Esophagus muscularis mucosa (tissue), 4 donors: ENCODE results near the gene MRGPRF. TPM values are rescaled to one million over a fixed set of nuclear protein-coding genes. Genes with fewer than 3 reads are reported as not detected.

Experiments
- DNase-seq: peaks from one replicate; pipeline ENCODE4 v3.0.0-alpha.2; 2017; ENCODE audit errors: extremely low spot score
- H3K27ac ChIP-seq, 4 donors: fragments of 200-600 bp; sonication (generic); replicated peaks in 1 of 4; 1 replicate in 3 of 4; 2 replicates in 1 of 4; pipeline ENCODE4 v1.5.1; 2016 to 2019; ENCODE audit warnings: mild to moderate bottlenecking in 1 of 4
- H3K27me3 ChIP-seq, 4 donors: fragments of 200-600 bp; sonication (generic); one replicate each; pipeline versions ENCODE4 v1.5.1 to v1.6.0; 2016 to 2019
- H3K36me3 ChIP-seq, 4 donors: fragments of 200-600 bp; sonication (generic); one replicate each; pipeline ENCODE4 v1.5.1; 2016 to 2019
- H3K4me1 ChIP-seq, 4 donors: fragments of 200-600 bp; sonication (generic); one replicate each; pipeline ENCODE4 v1.5.1; 2016 to 2019
- H3K4me3 ChIP-seq, 4 donors: fragments of 200-600 bp; sonication (generic); 1 replicate in 2 of 4; 2 replicates in 2 of 4; pipeline ENCODE4 v1.5.1; 2016 to 2019; ENCODE audit warnings: mild to moderate bottlenecking in 4 of 4, moderate library complexity in 1 of 4
- H3K9me3 ChIP-seq, 4 donors: fragments of 200-600 bp; sonication (generic); 1 replicate in 3 of 4; 2 replicates in 1 of 4; pipeline ENCODE4 v1.5.1; 2016 to 2019
- EP300 ChIP-seq: sonication (generic); formaldehyde crosslinking; IDR thresholded peaks from one replicate; pipeline ENCODE4 v1.6.1; 2017; ENCODE audit warnings: antibody characterized with exemption
- POLR2A ChIP-seq: fragments of 450-650 bp; IDR thresholded peaks from one replicate; pipeline ENCODE4 v1.6.1; 2017; ENCODE audit warnings: antibody characterized with exemption, moderate library complexity, mild to moderate bottlenecking, low read depth
- POLR2AphosphoS5 ChIP-seq, 2 donors: sonication (generic); formaldehyde crosslinking; IDR thresholded peaks; one replicate each; pipeline ENCODE4 v1.6.1; 2017; ENCODE audit warnings: antibody characterized with exemption in 2 of 2
- WGBS: methylation state at CpG from one replicate; pipeline ENCODE4 v1.1.5; 2018; 5-methylcytosine and 5-hydroxymethylcytosine counted together
- intact Hi-C: fragments of 100-400 bp; cut with DNase I; formaldehyde crosslinking; loops from one replicate; pipeline ENCODE4 v1.15.1; 2023
- total RNA-seq, 4 donors: library from RNA; depleted of rRNA; stranded (reverse); fragments of >200 nt; gene quantifications; one replicate each; pipeline versions ENCODE4 v1.1.0 to v1.2.1, GENCODE V29; 2016
- TF ChIP-seq, protein P1 (sequence below), 3 experiments: fragments of 200-600 bp in 2 of 3; fragments of 450-650 bp in 1 of 3; sonication (generic) in 2 of 3; IDR thresholded peaks; one replicate each; pipeline ENCODE4 v1.5.1; 2017 to 2019; ENCODE audit warnings: antibody characterized with exemption in 3 of 3, mild to moderate bottlenecking in 2 of 3, moderate library complexity in 1 of 3

MRGPRF gene
- total RNA-seq, 4 donors from 2014 or later = 77.9 to 206 (median 126) TPM

DNA sequence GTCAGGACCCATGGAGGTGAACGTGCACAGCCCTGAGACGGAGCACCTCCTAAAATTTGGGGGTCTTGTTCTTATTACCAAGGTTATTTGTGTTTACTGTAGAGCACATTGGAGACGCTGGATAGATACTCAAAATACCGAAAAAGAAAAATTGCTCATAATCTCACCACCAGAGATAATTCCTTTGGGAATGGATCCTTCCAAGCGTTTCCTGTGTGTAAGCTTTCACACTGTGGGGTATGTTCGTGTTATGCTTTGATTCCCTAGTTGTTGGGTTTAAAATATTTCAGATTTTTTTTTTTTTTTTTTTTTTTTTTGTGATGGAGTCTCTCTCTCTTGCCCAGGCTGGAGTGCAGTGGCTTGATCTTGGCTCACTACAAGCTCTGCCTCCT, 18.2 kb downstream of the MRGPRF start:
- peaks cover 11 to 28% (median 26%) of the 10 kb centered on the region in 4 donors for H3K4me1 ChIP-seq
- no peak for DNase-seq
- WGBS = 88% methylated on average over 6 of the region's 6 CpGs
- no peaks in the 10 kb centered on the region for H3K9me3 ChIP-seq
- H3K27me3 ChIP-seq = peaks cover 0 to 7% (median 0%) of the 10 kb centered on the region in 4 donors
- TF ChIP-seq, protein P1, sequence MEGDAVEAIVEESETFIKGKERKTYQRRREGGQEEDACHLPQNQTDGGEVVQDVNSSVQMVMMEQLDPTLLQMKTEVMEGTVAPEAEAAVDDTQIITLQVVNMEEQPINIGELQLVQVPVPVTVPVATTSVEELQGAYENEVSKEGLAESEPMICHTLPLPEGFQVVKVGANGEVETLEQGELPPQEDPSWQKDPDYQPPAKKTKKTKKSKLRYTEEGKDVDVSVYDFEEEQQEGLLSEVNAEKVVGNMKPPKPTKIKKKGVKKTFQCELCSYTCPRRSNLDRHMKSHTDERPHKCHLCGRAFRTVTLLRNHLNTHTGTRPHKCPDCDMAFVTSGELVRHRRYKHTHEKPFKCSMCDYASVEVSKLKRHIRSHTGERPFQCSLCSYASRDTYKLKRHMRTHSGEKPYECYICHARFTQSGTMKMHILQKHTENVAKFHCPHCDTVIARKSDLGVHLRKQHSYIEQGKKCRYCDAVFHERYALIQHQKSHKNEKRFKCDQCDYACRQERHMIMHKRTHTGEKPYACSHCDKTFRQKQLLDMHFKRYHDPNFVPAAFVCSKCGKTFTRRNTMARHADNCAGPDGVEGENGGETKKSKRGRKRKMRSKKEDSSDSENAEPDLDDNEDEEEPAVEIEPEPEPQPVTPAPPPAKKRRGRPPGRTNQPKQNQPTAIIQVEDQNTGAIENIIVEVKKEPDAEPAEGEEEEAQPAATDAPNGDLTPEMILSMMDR (IDR thresholded peaks at IDR 0.05) = no peak
- TF ChIP-seq POLR2A (no peak), EP300 (no peak), POLR2AphosphoS5 (IDR thresholded peaks at IDR 0.05) (no peak)
- H3K27ac ChIP-seq = no peak overlapping the region
- H3K4me3 ChIP-seq = no peak overlapping the region
- H3K36me3 ChIP-seq = no peaks in the 10 kb centered on the region
- intact Hi-C loops = loop anchor here (5.0 kb wide), 1 partner anchor 33 kb away; no protein-coding TSS in a partner anchor

DNA sequence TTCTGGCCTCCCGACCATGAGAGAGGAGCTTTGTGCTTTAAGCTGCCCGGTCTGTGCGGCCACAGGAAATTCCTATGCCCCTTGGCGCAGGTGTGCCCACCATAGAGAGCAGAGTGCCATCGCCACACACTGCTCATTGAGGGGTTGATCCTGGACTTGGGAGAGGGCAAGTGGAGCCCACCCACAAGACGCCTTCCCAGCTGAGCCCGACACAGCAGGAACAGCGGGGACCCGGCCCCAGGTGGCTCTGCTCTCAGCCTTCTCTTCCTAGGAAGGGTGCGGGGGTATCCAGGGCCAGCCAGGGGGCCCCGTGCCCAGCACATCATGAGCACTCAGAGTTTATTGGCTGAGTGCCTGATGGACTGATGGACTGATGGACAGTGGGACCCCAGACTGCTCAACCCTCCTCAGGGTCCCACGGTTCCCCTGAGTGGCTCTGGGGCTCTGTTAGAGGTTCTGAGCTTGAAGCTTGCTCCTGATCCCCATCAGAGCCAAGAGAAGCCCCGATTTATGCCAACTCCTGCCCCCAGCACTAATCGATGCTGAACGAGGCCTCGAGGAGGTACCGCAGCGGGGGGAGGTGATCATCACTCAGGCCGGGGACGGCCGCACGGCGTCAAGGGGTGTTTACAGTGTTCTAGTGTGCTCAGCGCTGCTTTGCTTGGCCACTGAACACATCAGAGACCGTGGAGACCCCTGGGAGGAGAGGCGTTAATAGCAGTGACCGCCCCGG, 18.7 kb downstream of the MRGPRF start:
- TF ChIP-seq EP300 (no peak), POLR2A (no peak), POLR2AphosphoS5 (IDR thresholded peaks at IDR 0.05) (no peak)
- Histone ChIP-seq H3K4me1 (peaks cover 10 to 22% (median 20%) of the 10 kb centered on the region in 4 donors), H3K36me3 (no peaks in the 10 kb centered on the region), H3K27me3 (peaks cover 0 to 7% (median 0%) of the 10 kb centered on the region in 4 donors), H3K27ac (no peak overlapping the region), H3K4me3 (no peak overlapping the region), H3K9me3 (no peaks in the 10 kb centered on the region)
- intact Hi-C loops = no loop called here
- DNase-seq = no peak
- WGBS = 82% methylated on average over 25 of the region's 28 CpGs

DNA sequence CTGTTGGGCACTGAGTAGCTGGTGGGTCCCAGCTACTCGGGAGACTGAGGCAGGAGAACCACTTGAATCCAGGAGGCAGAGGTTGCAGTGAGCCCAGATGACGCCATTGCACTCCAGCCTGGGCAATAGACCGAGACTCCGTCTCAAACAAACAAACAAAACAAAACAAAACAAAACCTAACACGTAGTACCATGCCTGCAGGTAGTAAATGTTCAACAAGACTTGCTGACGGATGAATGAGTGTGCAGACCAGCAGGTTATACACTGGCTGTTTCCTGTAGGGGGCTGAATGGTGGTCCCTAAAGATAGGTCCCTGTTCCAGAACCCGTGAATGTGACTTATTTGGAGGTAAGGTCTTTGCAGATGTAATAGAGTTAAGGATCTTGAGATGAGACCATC, 19.5 kb downstream of the MRGPRF start:
- peaks cover 0 to 7% (median 0%) of the 10 kb centered on the region in 4 donors for H3K27me3 ChIP-seq
- intact Hi-C loops = no loop called here
- no peaks in the 10 kb centered on the region for H3K36me3 ChIP-seq
- H3K27ac ChIP-seq = no peak overlapping the region
- H3K4me3 ChIP-seq = no peak overlapping the region
- WGBS = 90% methylated on average over 7 of the region's 7 CpGs
- DNase-seq = no peak
- no peaks in the 10 kb centered on the region for H3K9me3 ChIP-seq
- TF ChIP-seq POLR2AphosphoS5 (IDR thresholded peaks at IDR 0.05) = no peak
- H3K4me1 ChIP-seq = peaks cover 4 to 14% (median 12%) of the 10 kb centered on the region in 4 donors

DNA sequence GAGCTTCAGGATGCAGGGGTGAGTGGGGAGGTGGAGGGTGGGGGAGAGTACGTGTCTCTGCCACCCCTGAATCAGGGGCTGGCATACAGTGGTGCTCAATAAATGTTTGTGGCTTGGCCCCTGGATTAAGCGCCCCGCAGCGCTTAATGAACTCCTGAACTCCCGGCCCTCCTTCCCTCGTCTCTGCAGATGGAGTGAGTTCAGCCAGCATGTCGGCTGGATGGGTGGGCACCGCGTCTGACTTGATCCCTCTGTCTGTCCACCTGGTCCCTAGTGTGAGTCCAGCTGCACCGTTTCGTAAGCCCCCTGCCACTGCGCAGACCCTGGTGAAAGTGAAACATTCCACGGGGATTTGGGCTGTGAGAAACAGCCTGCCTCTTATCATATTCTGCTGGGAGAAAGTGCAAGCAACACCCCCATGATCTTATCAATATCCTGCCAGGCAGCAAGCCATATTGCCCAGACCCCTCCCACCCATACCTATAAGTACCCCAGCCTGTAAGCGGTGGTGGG, 20.2 kb downstream of the MRGPRF start:
- no peaks in the 10 kb centered on the region for H3K36me3 ChIP-seq
- 79% methylated on average over 2 of the region's 14 CpGs for WGBS
- intact Hi-C loops = no loop called here
- H3K27me3 ChIP-seq = peaks cover 0 to 7% (median 0%) of the 10 kb centered on the region in 4 donors
- no peak for DNase-seq
- H3K27ac ChIP-seq = no peak overlapping the region
- peaks cover 0 to 7% (median 5%) of the 10 kb centered on the region in 4 donors for H3K4me1 ChIP-seq
- H3K4me3 ChIP-seq = no peak overlapping the region
- no peaks in the 10 kb centered on the region for H3K9me3 ChIP-seq
- TF ChIP-seq POLR2A (no peak), POLR2AphosphoS5 (IDR thresholded peaks at IDR 0.05) (no peak), EP300 (no peak)
- TF ChIP-seq, protein P1 (IDR thresholded peaks at IDR 0.05) = no peak

DNA sequence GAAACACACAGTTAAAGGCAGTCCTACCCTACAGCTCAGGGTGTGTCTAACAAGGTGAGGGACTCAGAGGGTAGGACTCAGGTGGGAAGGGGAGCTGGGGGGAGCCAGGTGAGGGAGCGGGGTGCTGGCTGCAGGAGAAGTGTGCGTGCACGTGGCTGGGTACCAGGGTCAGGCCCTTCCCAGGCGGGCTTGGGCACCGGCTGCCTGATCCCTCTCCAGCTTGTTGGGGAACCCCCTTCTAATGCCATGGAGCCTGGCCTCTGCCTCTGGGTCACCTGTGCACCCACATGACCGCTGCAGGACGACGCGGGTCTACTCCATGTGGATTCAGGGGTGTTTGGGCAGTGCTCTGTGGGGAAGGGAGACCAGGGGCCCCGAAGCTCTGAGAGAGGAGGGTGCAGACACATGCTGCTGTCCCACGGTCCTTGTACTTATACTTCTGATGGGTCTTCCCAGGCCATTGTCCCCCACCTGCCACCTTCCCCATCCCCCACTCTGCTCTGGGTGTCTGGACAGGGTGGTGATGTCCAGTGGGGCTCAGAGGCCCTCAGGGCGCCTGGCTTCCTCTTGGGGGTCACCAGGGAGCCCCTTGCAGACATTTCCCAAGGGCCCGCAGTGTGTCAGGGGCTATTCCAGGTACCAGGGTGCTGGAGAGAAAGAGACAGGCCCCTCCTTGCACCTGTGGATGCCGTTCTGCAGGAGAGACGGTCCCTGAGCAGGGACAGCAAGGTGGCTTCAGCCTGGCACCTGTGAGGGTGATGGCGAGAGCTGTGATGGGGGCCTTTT, 21.9 kb downstream of the MRGPRF start:
- no peak overlapping the region for H3K4me3 ChIP-seq
- no peak for TF ChIP-seq EP300
- no peak for TF ChIP-seq POLR2AphosphoS5 (IDR thresholded peaks at IDR 0.05)
- TF ChIP-seq POLR2A = no peak
- TF ChIP-seq, protein P1 (IDR thresholded peaks at IDR 0.05) = no peak
- 83% methylated on average over 9 of the region's 16 CpGs for WGBS
- no peaks in the 10 kb centered on the region for H3K4me1 ChIP-seq
- peaks cover 0 to 6% (median 0%) of the 10 kb centered on the region in 4 donors for H3K9me3 ChIP-seq
- intact Hi-C loops = no loop called here
- no peaks in the 10 kb centered on the region for H3K36me3 ChIP-seq
- no peak overlapping the region for H3K27ac ChIP-seq
- H3K27me3 ChIP-seq = peaks cover 0 to 7% (median 0%) of the 10 kb centered on the region in 4 donors
- no peak for DNase-seq
